GM19025 (cell line): ENCODE data around the gene CFAP119.

Source experiments
- ATAC-seq: cut with Tn5 transposase; IDR thresholded peaks from one replicate; pipeline ENCODE4 v1.9.1; 2021; ENCODE audit warnings: mild to moderate bottlenecking, low read depth, moderate library complexity; ENCODE audit not compliant: unreplicated experiment

Gene CFAP119

GRCh38 chr16:30743716-30744115 lies 18.1 kb downstream of the CFAP119 start:
- ATAC-seq, result no peak

- no peak for ATAC-seq
These were observed 20.4 kb downstream of the CFAP119 start for GRCh38 chr16:30741461-30741914.

GRCh38 chr16:30740364-30741251 lies 21.3 kb downstream of the CFAP119 start:
- ATAC-seq, result no peak

- ATAC-seq, result no peak
These were observed 22.6 kb downstream of the CFAP119 start for GRCh38 chr16:30738984-30739951.

- no peak for ATAC-seq
These were observed 23.8 kb downstream of the CFAP119 start for GRCh38 chr16:30737794-30738648.

GRCh38 chr16:30736995-30737793 lies 24.7 kb downstream of the CFAP119 start:
- ATAC-seq, result no peak

GRCh38 chr16:30731411-30731810 lies 30.5 kb downstream of the CFAP119 start:
- no peak for ATAC-seq

- no peak for ATAC-seq
These were observed 32.8 kb downstream of the CFAP119 start for GRCh38 chr16:30728899-30729672.

- no peak for ATAC-seq
These were observed 33.5 kb downstream of the CFAP119 start for GRCh38 chr16:30728321-30728720.

GRCh38 chr16:30725418-30725792 lies 36.5 kb downstream of the CFAP119 start:
- no peak for ATAC-seq

- no peak for ATAC-seq
These were observed 37.0 kb downstream of the CFAP119 start for GRCh38 chr16:30724641-30725417.

- ATAC-seq, result no peak
These were observed 38.0 kb downstream of the CFAP119 start for GRCh38 chr16:30723725-30724355.

GRCh38 chr16:30722916-30723315 lies 38.9 kb downstream of the CFAP119 start:
- ATAC-seq, result no peak

- ATAC-seq, result no peak
These were observed 39.4 kb downstream of the CFAP119 start for GRCh38 chr16:30722443-30722842.

- no peak for ATAC-seq
These were observed 40.3 kb downstream of the CFAP119 start for GRCh38 chr16:30721606-30722005.

GRCh38 chr16:30721167-30721566 lies 40.7 kb downstream of the CFAP119 start:
- ATAC-seq, result no peak

GRCh38 chr16:30720694-30721093 lies 41.2 kb downstream of the CFAP119 start:
- no peak for ATAC-seq
